Measurements from ENCODE around the gene PARVG.

DNA sequence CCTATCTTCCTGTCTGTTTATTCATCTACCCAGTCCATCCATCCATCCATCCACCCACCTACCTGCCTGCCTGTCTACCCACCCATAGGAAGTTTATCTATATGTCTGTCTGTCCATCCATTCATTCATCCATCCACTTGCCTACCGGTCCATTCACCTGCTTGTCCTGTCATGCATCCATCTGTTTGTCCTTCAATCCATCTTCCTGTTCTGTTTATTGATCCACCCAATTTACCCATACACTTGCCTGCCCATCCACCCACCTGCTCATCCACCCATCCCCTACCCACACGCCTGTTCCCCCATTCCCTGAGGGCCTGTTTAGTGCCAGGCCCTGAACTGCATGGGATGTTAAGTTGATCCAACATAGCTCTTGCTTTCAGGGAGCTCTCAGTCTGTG lies 18.4 kb downstream of the PARVG start:
- no peak for TF ChIP-seq POLR2A (IDR thresholded peaks at IDR 0.05; ENCODE audit: low read length)
- no peak for TF ChIP-seq CEBPB (IDR thresholded peaks at IDR 0.05)
- TF ChIP-seq, protein P1, sequence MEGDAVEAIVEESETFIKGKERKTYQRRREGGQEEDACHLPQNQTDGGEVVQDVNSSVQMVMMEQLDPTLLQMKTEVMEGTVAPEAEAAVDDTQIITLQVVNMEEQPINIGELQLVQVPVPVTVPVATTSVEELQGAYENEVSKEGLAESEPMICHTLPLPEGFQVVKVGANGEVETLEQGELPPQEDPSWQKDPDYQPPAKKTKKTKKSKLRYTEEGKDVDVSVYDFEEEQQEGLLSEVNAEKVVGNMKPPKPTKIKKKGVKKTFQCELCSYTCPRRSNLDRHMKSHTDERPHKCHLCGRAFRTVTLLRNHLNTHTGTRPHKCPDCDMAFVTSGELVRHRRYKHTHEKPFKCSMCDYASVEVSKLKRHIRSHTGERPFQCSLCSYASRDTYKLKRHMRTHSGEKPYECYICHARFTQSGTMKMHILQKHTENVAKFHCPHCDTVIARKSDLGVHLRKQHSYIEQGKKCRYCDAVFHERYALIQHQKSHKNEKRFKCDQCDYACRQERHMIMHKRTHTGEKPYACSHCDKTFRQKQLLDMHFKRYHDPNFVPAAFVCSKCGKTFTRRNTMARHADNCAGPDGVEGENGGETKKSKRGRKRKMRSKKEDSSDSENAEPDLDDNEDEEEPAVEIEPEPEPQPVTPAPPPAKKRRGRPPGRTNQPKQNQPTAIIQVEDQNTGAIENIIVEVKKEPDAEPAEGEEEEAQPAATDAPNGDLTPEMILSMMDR (IDR thresholded peaks at IDR 0.05) = no peak
- no peak for TF ChIP-seq KDM1A (IDR thresholded peaks at IDR 0.05; ENCODE audit: low read depth)
- no peak for TF ChIP-seq CHD2 (IDR thresholded peaks at IDR 0.05; ENCODE audit: low read length, partially characterized antibody)
- no peak for TF ChIP-seq JUN (IDR thresholded peaks at IDR 0.05)
- TF ChIP-seq, protein P2, sequence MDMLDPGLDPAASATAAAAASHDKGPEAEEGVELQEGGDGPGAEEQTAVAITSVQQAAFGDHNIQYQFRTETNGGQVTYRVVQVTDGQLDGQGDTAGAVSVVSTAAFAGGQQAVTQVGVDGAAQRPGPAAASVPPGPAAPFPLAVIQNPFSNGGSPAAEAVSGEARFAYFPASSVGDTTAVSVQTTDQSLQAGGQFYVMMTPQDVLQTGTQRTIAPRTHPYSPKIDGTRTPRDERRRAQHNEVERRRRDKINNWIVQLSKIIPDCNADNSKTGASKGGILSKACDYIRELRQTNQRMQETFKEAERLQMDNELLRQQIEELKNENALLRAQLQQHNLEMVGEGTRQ (IDR thresholded peaks at IDR 0.05) = no peak

All from A549 (cell line).